ENCODE results near the gene KIF1B.
A peak's percentile ranks its signal among the peaks of the same experiment; 100 is the strongest.

KIF1B gene, protein sequence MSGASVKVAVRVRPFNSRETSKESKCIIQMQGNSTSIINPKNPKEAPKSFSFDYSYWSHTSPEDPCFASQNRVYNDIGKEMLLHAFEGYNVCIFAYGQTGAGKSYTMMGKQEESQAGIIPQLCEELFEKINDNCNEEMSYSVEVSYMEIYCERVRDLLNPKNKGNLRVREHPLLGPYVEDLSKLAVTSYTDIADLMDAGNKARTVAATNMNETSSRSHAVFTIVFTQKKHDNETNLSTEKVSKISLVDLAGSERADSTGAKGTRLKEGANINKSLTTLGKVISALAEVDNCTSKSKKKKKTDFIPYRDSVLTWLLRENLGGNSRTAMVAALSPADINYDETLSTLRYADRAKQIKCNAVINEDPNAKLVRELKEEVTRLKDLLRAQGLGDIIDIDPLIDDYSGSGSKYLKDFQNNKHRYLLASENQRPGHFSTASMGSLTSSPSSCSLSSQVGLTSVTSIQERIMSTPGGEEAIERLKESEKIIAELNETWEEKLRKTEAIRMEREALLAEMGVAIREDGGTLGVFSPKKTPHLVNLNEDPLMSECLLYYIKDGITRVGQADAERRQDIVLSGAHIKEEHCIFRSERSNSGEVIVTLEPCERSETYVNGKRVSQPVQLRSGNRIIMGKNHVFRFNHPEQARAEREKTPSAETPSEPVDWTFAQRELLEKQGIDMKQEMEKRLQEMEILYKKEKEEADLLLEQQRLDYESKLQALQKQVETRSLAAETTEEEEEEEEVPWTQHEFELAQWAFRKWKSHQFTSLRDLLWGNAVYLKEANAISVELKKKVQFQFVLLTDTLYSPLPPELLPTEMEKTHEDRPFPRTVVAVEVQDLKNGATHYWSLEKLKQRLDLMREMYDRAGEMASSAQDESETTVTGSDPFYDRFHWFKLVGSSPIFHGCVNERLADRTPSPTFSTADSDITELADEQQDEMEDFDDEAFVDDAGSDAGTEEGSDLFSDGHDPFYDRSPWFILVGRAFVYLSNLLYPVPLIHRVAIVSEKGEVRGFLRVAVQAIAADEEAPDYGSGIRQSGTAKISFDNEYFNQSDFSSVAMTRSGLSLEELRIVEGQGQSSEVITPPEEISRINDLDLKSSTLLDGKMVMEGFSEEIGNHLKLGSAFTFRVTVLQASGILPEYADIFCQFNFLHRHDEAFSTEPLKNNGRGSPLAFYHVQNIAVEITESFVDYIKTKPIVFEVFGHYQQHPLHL (N-terminal part only)

DNA sequence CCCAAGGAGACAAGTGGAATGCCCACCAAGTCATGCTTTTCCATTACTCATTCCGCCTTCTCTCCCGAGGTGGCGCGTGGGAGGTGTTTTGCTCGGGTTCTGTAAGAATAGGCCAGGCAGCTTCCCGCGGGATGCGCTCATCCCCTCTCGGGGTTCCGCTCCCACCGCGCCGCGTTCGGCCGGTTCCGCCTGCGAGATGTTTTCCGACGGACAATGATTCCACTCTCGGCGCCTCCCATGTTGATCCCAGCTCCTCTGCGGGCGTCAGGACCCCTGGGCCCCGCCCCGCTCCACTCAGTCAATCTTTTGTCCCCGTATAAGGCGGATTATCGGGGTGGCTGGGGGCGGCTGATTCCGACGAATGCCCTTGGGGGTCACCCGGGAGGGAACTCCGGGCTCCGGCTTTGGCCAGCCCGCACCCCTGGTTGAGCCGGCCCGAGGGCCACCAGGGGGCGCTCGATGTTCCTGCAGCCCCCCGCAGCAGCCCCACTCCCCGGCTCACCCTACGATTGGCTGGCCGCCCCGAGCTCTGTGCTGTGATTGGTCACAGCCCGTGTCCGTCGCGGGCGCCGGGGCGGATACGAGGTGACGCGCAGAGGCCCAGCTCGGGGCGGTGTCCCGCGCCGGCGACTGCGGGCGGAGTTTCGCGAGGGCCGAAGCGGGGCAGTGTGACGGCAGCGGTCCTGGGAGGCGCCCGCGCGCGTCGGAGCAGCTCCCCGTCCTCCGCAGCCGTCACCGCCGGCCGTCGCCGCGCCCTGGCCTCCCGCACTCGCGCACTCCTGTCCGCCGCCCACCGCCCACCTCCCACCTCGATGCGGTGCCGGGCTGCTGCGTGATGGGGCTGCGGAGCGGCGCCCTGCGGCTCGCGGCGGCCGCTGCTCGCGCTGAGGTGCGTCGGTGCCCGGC, at the start of gene KIF1B:
Gene KIF1B (plus strand): TSS at position 666 of the 906 bp plus-strand sequence. CDS start 21,759 bp downstream, outside the sequence.
- DNase-seq, result peak; percentile 79 to 100 (median 96)

DNA sequence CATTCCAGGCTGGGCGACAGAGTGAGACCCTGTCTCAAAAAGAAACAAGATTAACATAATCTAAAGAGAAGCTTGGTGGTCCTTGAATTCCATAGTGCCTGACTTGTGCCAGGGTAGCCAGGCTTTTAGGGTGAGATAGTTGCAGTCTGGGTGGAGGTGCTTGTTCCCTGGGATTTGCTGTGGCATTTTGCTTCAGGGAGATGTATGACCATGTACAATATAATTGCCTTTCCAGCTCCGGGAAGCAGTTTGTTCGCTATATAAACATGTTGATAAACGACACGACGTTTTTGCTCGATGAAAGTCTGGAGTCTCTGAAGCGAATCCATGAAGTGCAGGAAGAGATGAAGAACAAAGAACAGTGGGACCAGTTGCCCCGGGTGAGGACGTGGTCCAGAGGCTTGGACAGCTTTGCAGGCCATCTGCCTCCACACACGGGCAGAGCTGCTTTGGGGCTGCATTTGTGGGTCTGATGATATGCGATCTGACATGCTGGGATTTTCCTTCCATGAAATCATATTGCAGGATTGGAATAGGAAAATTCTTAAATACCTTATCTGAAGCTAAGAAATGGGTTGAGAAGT, 49.4 kb upstream of the KIF1B start:
- DNase-seq, result peak in 43 of 56 donors; percentile 5 to 70 (median 35)

DNA sequence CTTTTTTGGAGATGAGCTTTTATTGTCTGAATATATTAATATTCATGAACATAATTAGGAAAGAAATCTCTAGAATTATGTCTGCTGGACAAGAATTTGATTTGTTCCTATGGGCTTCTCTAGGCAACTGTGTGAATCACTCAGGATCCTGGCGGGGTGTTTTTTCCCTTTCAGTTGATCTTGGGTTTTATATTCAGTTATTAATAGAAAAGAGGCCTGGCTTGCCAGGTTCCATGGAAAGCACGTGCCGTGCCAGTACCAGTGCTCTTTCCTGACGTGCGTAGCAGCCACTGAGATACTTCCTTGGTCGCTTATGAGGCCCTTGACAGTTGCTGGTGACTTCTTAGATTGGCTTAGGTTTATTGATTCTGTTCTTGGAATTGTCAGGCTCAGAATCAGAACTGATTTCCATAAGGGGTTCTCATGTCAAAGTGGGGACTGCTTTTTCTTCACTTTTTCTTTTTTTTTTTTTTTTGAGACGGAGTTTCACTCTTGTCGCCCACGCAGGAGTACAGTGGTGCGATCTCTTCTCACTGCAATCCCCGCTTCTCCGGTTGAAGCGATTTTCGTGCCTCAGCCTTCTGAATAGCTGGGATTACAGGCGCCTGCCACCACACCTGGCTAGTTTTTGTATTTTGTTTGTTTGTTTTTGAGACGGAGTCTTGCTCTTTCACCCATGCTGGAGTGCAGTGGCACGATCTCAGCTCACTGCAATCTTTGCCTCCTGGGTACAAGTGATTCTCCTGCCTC, 48.7 kb upstream of the KIF1B start:
- DNase-seq, result peak in 24 of 56 donors; percentile 2 to 54 (median 15)

DNA sequence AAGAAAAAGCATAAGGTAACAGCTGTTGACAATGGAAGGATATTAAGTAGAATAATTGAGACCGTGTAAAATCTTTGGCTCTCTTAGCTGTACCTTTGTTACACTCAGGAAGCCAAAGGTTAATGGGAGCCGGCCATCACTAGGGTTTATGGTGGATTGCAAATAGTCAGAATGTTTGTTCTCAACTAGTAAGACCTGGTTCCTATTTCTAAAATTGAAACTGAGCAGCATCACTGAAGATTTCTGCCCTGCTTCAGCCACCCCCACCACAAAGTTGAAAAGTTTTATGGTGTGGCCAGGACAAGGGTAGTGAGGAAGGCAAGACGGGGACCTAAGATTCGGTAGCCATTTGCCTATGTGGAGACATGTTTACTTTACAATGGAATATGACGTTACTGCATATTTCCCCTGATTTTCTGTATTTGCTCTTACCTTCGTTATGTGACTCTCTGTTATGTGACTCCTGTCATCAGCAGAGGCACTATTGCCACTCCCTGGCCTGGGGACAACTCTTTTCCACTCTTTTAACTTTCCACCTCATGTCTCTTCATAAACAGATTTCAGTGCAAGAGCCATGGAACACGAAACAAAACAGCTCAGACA, 41.4 kb upstream of the KIF1B start:
- DNase-seq, result no peak

DNA sequence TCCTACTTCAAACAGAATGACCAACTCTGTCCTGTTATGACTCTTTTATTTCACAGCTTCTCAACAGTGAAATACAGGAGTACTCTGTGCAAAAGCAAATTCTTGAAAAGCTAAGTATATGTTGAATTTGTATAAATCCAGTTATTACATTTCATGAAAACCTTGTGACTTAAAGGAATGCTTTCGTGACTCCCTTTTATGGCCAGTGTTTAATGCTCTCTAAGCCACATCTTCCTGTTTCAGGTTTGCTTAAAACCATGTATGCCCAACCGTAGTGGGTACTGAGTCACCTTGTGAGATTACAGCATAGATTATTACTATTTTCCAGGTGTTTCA, 40.2 kb upstream of the KIF1B start:
- DNase-seq, result no peak

DNA sequence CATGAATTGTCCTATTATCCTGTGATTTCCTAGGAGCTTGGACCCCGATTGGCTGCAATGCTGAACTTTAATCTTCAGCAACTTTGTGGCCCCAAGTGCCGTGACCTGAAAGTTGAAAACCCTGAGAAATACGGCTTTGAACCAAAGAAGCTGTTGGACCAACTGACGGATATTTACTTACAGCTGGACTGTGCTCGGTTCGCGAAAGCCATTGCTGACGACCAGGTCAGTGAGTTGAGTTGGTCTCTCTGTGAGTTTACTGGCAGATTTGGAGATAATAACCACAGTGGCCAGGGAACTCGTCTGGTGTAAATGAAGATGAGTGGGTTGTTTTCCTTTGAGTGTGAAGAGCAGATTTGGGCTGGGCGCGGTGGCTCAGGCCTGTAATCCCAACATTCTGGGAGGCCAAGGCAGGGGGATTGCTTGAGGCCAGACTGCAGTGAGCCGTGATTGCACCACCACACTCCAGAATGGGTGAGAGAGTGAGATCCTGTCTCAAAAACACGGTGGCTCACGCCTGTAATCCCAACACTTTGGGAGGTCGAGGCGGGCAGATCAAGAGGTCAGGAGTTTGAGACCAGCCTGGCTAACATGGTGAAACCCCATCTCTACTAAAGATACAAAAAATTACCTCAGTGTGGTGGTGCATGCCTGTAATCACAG, 39.1 kb upstream of the KIF1B start:
- no peak for DNase-seq

DNA sequence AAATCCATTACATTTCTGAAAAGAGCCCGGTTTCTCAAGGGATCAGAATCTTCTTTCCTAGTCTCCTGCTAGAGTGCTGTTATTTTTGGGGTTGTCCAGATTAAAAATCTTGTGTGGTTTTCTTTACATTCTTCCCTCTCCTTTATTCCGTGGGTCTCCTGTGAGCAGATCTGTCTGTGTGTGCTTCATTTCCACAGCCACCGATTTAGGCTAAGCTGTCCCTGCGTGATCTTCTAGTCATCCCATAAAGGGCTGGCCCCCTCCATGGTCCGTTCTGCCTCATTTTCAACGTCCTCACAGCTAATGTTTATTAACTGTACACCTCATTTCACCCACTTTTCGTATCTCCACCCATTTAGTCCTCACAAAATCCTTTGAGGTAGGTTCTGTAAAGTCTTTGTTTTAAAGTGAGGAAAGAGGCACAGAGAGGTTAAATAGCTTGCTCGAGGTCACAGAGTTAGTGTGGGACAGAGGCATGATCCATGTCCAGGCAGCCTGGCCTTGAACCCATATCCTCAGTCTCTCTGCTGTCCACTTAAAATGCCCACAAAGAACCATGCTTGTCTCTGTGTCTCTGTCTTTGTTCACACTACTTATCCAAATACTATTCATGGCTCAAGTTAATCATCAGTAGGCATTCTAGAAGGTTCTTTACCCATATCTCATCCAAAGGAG, 38.2 kb upstream of the KIF1B start:
- DNase-seq, result no peak

DNA sequence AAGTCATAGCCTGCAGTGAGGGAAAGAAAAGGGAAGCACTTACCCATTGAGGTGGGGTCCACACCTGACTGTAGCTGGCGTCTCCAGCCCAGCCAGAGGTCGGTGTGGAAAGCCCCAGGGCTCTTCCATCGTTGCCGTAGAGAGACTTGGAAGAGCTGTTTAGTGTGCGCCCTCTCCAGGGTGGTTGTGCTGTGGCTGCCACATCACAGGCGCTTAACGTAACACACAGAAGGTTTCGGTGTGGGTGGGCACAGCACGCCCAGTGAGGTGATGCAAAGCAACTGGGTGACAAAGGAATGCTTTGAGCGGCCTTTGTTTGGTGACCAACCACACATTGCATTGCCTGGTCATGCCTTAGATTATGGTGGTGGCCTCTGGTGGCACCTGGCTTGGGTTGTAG, 36.8 kb upstream of the KIF1B start:
- DNase-seq, result no peak

DNA sequence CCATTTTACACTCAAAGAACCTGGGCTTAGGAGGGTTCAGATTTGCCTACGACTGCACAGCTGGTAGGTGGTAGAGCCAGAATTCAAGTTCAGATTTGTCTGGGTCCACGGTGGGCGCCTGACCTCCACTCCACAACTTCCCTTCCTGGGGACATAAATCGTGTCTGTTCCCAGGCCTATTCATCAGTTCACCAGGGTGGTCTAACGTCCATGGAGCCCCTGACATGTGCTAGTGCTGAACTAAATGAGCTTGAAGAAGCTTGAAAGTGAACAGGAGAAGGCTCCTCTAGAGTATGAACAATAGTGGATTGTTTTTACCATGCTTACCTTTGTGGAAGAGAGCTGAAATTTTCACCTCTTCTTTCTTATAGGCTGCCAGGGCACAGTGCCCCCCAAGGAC, 32.5 kb upstream of the KIF1B start:
- DNase-seq, result no peak

DNA sequence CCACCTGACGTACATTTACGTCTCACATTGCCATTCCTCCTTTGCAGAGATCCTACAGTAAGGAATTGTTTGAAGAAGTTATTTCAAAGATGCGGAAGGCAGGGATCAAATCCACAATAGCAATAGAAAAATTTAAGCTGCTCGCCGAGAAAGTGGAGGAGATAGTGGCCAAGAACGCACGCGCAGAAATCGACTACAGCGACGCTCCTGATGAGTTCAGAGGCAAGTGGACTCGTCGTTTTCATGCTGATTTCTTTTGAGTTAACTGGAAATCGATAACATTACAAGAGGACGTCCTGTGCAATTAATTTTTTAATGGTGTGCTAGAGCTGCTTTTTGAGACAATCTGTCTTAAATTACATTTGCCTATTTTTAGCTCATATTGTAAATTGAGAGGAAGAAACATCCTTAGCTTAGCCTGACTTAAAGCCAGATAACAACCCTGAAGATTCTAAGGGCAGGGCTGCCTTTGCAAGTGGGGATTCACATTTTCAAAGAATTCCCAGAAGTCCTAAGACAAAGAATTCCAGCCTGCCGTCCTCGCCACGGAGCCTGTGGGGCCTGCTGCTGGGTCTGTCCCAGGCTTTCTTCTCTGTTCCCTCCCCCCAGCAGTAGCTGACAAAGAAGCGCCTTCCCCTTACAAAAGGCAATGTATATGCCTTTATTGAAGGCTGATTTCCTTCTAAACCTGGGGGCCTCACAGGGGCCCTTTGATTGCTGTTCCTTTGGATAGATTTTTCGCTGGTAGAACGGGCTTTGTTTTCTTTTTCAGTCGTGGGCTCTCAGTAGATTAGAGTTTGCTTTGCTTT, 31.6 kb upstream of the KIF1B start:
- DNase-seq, result peak in 17 of 56 donors; percentile 1 to 20 (median 11)

DNA sequence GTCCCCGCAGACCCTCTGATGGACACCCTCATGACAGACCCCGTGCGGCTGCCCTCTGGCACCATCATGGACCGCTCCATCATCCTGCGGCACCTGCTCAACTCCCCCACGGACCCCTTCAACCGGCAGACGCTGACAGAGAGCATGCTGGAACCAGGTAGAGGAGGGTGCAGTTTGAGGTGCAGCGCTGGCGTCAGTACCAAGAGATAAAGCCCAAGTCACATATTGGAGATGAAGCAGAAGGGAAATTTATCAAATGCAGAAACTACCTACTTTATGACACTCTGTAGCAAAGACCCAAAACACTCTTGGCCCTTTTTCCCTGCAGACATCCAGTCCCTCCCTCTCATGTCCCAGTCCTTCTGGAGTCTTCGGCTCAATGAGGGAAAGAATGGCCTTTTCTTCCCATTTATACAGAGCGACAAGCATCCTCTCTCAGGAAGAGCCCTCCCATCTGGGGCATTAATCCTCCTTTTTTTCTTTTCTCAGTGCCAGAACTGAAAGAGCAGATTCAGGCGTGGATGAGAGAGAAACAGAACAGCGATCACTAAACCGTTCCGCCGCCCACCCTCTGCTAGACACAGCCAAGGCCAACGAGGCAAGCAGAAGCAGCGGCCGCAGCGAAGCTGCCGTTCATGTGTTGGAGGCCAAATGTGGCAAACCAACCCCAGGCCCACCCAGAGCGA, 30.8 kb upstream of the KIF1B start:
- peak in 41 of 56 donors; percentile 5 to 65 (median 31) for DNase-seq

DNA sequence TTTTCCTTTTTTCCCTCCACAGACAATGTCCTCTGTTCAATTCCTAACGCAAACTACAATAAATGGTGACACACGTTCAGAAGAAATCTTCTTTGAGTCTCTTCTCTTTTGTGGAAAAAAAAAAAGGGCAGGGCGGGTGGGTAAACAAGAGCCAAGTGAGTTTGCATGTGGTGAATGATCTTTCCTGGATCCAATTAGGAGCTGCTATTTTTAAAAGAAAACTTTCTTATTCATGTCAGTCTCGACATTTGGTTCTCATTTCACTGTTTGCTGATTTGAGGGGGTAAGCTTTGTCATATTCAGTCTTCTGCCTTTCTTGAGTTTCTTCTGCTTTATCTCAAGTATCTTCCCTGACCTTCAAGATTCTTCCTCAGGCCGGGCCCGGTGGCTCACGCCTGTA, 29.2 kb upstream of the KIF1B start:
- DNase-seq, result no peak

DNA sequence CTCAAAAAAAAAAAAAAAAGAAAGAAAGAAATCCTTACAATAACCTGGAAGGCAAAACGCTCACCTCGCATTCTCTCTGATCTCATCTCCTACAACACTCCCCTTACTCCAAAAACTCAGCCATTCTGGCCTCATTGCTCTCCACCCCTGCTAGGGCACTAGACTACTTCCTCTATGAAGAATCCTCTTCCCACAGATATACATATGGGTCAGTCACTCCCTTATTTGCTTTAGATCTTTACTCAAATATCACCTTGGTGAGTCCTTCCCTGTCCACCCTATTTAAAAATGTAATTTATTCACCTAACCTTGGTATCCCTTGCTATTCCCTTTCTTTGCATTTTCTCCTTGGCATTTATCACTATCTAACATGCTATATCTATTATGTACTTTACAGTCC, 24.6 kb upstream of the KIF1B start:
- no peak for DNase-seq

DNA sequence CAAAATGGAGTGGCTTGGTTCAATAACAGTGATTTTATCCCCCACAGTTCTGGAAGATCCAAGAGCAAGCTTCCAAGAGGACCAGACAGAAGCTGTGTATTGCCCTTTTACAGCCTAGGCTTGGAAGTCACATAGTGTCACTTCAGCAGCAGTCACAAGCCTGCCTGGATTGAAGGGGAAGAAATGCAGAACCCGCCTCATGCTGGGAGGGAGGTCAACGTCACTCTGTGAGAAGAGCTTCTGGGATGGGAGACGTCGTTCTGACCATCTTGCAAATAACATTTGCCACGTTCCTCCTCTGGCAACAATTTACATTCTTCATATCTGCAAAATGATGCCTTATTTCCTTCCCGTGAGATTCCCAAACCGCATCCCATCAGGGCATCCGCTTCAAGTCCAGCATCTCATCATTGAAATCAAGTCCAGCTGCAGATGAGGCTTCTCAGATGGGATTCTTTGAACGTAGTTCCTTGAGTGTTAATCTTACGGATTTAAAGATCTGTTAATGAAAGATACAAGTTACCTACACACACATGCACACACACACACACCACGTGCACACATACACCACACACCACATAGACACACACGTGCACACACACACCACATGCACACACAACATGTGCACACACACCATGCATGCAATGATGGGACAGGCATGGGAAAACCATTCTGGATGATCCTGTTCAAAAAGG, 23.9 kb upstream of the KIF1B start:
- no peak for DNase-seq

DNA sequence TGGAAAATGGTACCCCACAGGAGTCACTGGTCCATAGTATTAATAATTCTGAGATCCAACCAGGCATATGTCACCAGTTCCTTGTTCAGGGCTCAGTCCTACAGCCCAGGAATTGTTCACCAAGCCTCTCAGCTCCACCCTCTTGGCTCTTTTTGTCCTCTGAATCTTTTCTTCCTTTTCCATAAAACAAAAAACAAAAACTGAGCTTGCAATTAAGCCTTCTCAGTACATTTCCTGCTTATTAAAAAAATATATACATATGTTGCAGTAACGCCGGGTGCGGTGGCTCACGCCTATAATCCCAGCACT, 23.4 kb upstream of the KIF1B start:
- no peak for DNase-seq

DNA sequence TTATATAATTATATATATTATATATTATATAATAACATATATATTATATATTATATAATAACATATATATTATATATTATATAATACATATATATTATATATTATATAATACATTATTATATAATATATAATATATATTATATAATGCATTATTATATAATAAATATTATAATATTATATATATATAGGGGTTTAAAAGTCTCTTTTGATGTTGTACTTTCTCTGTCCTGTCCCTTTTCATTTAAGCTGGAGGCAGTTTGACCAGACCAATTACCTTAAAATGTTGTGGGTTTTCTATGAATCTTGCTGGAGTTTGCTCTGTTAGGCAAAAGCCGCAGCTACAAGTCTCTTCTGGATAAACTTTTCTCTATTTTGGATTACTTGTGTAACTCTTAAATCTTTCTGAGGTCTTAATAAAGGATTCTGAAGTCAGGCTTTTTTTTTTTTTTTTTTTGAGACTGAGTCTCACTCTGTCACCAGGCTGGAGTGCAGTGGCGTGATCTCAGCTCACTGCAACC, 22.2 kb upstream of the KIF1B start:
- no peak for DNase-seq
